Duodenal mucosa (tissue), 2 donors: Measurements from ENCODE around the gene STEAP3.

ENCODE experiments used
- H3K27ac ChIP-seq: one replicate; pipeline ENCODE4 v1.7.0; 2013; ENCODE audit warnings: low read depth, low read length
- H3K27me3 ChIP-seq, 2 donors: one replicate each; pipeline ENCODE4 v1.7.0; 2013; ENCODE audit warnings: low read length in 2 of 2, control low read depth in 1 of 2; ENCODE audit not compliant: insufficient read depth in 2 of 2, control insufficient read depth in 1 of 2
- H3K36me3 ChIP-seq, 2 donors: one replicate each; pipeline ENCODE4 v1.7.0; 2013; ENCODE audit warnings: low read length in 2 of 2, control low read depth in 1 of 2; ENCODE audit not compliant: insufficient read depth in 2 of 2, control insufficient read depth in 1 of 2
- H3K4me1 ChIP-seq, 2 donors: one replicate each; pipeline ENCODE4 v1.7.0; 2013; ENCODE audit warnings: low read length in 2 of 2, control low read depth in 1 of 2; ENCODE audit not compliant: insufficient read depth in 2 of 2, control insufficient read depth in 1 of 2
- H3K4me3 ChIP-seq, 2 donors: one replicate each; pipeline ENCODE4 v1.7.0; 2013; ENCODE audit warnings: low read length in 2 of 2, low read depth in 1 of 2
- H3K9ac ChIP-seq, 2 donors: one replicate each; pipeline ENCODE4 v1.7.0; 2013; ENCODE audit warnings: low read length in 2 of 2, low read depth in 1 of 2
- H3K9me3 ChIP-seq, 2 donors: one replicate each; pipeline ENCODE4 v1.7.0; 2013; ENCODE audit warnings: low read length in 2 of 2, control low read depth in 1 of 2; ENCODE audit not compliant: control insufficient read depth in 1 of 2

STEAP3 gene

DNA sequence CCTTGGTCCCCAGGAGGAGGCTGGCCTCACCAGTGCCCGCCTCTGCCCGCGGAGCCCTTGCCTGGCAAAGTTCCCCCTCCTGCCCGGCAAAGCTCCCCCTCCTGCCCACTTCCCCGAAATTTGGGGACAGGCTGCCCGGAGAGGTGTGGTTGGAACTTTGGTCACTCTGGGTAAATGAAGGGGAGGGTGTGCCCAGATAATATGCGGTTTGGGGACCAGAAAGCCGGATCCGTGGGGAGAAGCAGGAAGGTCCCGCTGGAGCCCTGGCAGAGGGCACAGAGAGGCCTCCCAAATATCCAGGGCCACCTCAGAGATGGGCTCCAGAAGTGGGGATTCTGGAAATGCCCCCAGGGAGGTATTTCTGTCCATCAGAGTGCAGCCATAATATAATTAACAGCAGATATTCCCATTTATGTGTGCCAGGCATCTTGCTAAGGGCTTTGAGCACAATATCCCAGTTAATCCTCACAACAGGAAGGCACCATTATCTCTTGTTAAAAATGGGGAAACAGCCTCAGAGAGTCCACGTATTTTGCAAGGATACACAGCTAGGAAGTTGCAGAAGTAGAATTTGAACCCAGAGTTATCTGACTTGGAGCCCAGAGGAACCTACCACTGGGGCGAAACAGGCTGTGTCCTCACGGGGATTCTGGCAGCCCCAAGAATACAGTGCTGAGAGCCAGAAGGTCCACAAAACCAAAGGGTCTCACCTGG, 914 bp downstream of the STEAP3 start:
- no peaks in the 10 kb centered on the region for H3K36me3 ChIP-seq
- no peaks in the 10 kb centered on the region for H3K9me3 ChIP-seq
- peak overlapping the region; percentile 53 to 64 for H3K9ac ChIP-seq
- no peak overlapping the region for H3K27ac ChIP-seq
- H3K4me3 ChIP-seq, result peak overlapping the region; percentile 71 to 72
- H3K4me1 ChIP-seq, result peaks cover 18 to 20% of the 10 kb centered on the region in 2 donors
- H3K27me3 ChIP-seq, result no peaks in the 10 kb centered on the region

DNA sequence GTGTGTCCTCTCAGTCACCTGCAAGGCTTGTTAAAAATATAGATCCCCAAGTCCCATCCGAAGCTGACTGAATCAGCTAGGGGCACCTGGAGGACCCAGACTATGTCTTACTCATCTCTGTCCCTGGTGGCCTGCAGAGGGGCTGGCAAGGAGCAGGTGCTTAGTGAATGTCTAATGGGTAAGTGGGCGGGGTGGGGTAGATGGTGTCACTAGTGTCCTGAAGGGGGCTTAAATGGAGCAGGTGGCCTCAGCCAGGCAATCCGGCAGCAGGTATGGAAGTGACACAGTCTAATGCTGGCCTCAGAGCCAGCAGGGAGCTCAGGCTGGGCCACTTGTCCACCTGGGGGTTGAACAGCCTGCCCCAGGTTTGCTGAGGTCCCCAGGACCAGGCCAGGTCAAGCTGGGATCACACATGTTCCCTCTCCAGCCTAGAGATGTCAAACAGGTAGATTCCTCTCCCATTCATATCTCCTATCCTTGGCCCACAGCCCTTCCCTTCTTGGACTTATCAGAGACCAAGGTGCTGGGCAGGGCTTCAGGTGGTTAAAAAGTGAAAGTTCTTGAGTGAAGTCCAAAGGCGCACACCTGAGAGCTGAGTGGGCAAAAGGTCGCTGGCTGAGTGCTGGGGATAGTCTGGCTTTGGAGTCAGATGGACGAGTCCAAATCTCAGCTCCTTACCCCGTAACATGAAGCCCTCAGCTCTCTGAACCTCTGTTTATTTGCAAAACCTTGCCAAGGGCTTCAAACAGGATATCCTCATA, 1.7 kb downstream of the STEAP3 start:
- Histone ChIP-seq H3K27ac (no peak overlapping the region), H3K27me3 (no peaks in the 10 kb centered on the region), H3K9me3 (no peaks in the 10 kb centered on the region), H3K9ac (peak overlapping the region; percentile 7 to 53), H3K36me3 (no peaks in the 10 kb centered on the region), H3K4me1 (peaks cover 18 to 20% of the 10 kb centered on the region in 2 donors), H3K4me3 (peak overlapping the region; percentile 71 to 72)

DNA sequence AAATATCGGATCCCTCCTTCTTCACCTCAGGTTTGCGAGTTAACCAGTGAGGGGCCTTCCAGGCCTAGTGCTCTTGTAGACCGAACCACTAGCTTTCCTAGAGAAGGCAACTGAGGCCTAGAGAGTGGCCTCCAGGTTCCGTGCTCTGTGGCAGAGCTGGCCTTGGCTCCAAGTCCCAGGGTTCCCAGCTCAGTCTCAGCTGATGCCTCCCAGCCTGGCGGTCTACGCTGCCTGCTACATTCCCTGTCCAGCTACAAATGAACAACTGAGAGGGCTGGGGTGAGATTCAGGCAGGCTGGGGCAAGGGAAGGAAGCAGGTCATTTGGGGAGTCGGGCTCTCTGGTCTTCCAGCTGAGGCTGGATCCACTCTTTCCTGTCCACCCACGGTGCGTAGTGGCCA, 2.3 kb downstream of the STEAP3 start:
- Histone ChIP-seq H3K9me3 (no peaks in the 10 kb centered on the region), H3K36me3 (peaks cover 0 to 3% of the 10 kb centered on the region in 2 donors), H3K9ac (no peak overlapping the region), H3K4me3 (peak overlapping the region; percentile 71 to 72), H3K27ac (no peak overlapping the region), H3K4me1 (peaks cover 18 to 20% of the 10 kb centered on the region in 2 donors), H3K27me3 (no peaks in the 10 kb centered on the region)

DNA sequence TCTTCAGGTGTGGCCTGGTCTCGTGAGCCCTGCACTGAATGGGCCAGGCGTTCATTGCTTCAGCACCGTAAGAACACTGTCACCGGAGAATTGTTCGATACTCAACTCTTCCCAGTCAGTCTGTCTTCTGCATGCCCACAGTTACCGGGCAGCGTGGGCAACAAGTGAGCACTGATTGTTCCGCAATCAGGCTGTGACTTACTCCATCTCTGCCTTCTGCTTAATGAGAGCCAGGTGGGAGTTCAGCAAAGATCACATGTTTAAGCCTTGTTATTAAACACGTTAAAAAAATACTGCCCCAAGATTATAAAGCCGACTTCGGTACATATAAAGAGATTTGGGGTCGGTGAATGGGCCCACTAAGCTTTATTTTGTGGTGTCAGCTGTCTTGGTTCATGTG, 3.7 kb downstream of the STEAP3 start:
- Histone ChIP-seq H3K9me3 (no peaks in the 10 kb centered on the region), H3K36me3 (peaks cover 0 to 4% of the 10 kb centered on the region in 2 donors), H3K4me1 (peaks cover 18 to 20% of the 10 kb centered on the region in 2 donors), H3K27me3 (no peaks in the 10 kb centered on the region), H3K4me3 (no peak overlapping the region), H3K9ac (no peak overlapping the region), H3K27ac (no peak overlapping the region)

DNA sequence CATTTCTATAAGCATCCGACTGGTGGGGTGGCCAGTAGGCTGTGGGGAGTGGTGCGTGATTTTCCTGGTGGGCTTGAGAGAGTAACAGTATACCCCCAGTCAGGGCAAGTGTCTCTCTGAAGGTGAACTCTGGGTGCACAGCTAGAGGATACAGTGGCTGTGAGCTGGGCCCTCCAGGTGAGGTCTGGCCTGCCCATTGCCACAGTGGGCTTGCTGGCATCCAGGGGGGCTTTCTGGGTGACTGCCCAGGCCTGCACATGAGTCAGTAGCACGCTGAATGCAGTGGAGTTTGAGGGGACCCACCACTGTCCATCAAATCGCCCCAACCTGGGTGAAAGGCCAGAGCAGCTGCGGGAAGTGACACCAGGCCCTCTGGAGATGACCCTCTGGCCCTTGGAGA, 4.5 kb downstream of the STEAP3 start:
- H3K36me3 ChIP-seq, result peaks cover 0 to 4% of the 10 kb centered on the region in 2 donors
- H3K27ac ChIP-seq, result no peak overlapping the region
- no peaks in the 10 kb centered on the region for H3K27me3 ChIP-seq
- peaks cover 18 to 20% of the 10 kb centered on the region in 2 donors for H3K4me1 ChIP-seq
- H3K4me3 ChIP-seq, result no peak overlapping the region
- no peak overlapping the region for H3K9ac ChIP-seq
- no peaks in the 10 kb centered on the region for H3K9me3 ChIP-seq

DNA sequence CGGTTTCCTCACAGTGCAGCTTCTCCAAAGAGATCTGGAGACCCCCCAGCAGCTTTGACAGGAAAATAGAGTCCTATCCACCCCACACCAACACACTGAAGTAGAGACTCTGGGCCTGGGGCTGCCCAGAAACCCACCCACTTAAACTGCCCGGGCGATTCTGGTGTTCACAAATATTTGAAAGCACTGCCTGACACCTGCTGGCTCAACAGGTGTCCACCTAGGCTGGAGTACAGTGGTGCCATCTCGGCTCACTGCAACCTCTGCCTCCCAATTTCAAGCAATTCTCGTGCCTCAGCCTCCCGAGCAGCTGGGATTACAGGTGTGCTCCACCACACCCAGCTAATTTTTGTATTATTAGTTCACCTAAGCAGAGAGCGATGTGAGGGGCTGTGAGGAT, 5.3 kb downstream of the STEAP3 start:
- peaks cover 18 to 20% of the 10 kb centered on the region in 2 donors for H3K4me1 ChIP-seq
- H3K4me3 ChIP-seq, result no peak overlapping the region
- peaks cover 0 to 4% of the 10 kb centered on the region in 2 donors for H3K36me3 ChIP-seq
- H3K27me3 ChIP-seq, result no peaks in the 10 kb centered on the region
- H3K27ac ChIP-seq, result no peak overlapping the region
- H3K9ac ChIP-seq, result no peak overlapping the region
- no peaks in the 10 kb centered on the region for H3K9me3 ChIP-seq

DNA sequence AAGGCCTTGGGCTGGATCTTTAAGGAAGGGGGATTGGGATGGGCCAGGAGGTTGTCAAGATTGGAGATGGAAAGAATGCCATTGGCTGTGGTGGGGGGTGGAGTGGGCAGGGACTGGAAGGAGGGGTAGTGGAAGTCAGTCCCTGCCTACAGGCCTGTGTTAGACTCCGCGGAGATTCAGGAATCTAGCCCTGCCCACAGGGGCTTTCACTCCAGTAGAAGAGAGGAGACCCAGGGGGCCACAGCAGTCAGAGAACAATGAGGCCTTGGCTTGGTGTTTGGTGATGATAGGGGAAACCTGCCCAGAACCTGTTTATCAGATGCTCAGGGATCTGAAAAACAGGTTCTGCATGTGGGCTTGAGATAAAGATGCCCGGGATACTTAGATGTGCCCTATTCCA, 6.1 kb downstream of the STEAP3 start:
- H3K4me1 ChIP-seq, result peaks cover 15 to 17% of the 10 kb centered on the region in 2 donors
- no peak overlapping the region for H3K9ac ChIP-seq

DNA sequence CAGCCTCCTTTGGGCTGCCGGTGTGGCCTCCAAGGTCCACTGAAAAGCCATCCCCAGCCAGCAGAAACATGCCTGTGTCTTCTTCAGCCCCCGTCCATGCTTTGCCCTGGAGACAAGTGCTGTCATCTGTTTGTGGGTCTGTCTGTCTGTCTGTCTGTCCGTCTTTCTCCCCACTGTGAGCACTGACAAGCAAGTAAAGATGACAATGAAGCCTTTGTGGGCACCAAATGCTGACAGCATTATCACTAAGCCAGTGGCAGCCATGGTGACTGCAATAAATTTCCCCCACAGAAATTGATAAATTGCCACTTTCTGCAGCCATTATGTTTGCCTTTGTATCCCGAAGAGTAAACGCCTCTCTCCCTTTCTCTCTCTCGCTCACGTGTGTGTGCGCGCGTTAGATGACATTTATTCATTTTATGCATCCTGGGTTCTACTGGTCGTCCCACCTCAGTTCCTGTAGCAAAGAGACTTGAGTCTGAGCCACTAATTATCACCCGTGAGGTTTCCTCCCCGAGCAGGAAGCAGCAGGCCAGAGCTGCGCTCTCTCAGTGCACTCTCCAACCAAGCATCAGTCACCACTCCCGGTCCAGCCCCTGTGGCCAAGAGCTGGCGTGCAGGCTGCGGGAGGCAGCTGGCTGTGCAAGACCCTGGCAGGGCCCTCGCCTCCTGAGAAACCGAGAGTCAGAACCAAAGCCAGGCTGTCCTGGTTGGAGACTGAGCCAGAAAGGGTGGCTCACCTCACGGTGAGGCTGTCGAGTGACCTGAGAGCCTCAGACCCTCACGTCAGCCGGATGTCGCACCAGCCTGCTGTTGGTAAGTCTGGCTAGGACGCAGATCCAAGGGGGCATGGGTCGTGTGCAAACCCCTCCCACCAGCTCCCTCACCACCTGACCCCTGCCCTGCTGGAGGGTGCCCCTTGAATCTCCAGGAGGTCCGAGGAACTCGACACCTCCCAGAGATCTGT, 6.9 kb downstream of the STEAP3 start:
- no peaks in the 10 kb centered on the region for H3K27me3 ChIP-seq
- peaks cover 0 to 4% of the 10 kb centered on the region in 2 donors for H3K36me3 ChIP-seq
- no peak overlapping the region for H3K4me3 ChIP-seq
- no peak overlapping the region for H3K9ac ChIP-seq
- no peak overlapping the region for H3K27ac ChIP-seq
- peaks cover 8 to 9% of the 10 kb centered on the region in 2 donors for H3K4me1 ChIP-seq
- H3K9me3 ChIP-seq, result no peaks in the 10 kb centered on the region

More for the DNA sequence above, 6.1 kb downstream of the STEAP3 start:
- Histone ChIP-seq H3K27me3 (no peaks in the 10 kb centered on the region), H3K4me3 (no peak overlapping the region), H3K27ac (no peak overlapping the region), H3K9me3 (no peaks in the 10 kb centered on the region), H3K36me3 (peaks cover 0 to 4% of the 10 kb centered on the region in 2 donors)

DNA sequence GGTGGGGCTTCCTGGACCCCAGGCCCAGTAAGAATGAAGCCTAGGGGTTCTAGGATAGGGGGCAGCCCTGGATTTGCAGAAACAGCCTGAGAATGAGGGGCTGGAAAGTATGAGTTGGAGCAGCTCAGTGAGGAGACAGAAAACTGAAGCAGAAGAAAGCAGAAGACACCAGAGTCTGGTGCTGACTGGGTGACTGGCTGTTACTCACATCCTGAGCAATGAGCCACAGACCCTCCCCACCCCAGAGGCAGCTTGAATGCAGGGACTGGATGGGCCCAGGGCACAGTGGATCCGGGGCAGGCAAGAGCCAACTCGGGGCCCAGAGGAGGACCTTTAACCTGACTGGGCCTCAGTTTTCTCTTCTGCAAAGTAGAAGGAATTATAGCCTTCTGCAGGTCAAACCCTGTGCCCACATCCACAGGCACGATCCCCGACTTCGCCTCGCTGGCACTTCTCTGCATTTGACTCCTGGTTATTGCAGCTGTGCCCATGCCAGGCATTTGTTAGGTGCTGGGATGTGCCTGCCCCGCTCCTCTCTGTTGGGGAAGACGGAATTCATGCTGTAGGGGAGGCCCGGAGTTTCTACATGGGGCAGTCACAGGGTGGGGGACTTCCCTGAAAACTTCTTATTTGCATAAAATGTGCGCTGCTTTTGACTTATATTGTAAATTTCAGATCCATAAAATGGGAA, 8.5 kb downstream of the STEAP3 start:
- Histone ChIP-seq H3K4me1 (no peaks in the 10 kb centered on the region), H3K9me3 (no peaks in the 10 kb centered on the region), H3K9ac (no peak overlapping the region), H3K36me3 (peaks cover 0 to 4% of the 10 kb centered on the region in 2 donors), H3K27ac (no peak overlapping the region), H3K27me3 (no peaks in the 10 kb centered on the region), H3K4me3 (no peak overlapping the region)
